GM08714 (cell line): Measurements from ENCODE around the gene RAB31.

Experiments used
- H3K4me3 ChIP-seq: fragments of 200-500 bp; sonication (Bioruptor generic); 2 replicates; pipeline ENCODE4 v1.5.1; 2014; ENCODE audit warnings: mild to moderate bottlenecking, low read length, inconsistent platforms
- ZNF274 ChIP-seq: IDR thresholded peaks from 2 replicates; pipeline ENCODE4 v1.6.1; 2012; ENCODE audit warnings: mild to moderate bottlenecking, low read depth, low read length

Gene RAB31

GRCh38 chr18:9902832-9903231 lies 194.7 kb downstream of the RAB31 start:
- no peak overlapping the region for H3K4me3 ChIP-seq
- TF ChIP-seq ZNF274, result no peak

GRCh38 chr18:9905401-9905922 lies 197.4 kb downstream of the RAB31 start:
- no peak for TF ChIP-seq ZNF274
- no peak overlapping the region for H3K4me3 ChIP-seq

GRCh38 chr18:9906481-9906880 lies 198.4 kb downstream of the RAB31 start:
- TF ChIP-seq ZNF274, result no peak

GRCh38 chr18:9907867-9908266 lies 199.8 kb downstream of the RAB31 start:
- H3K4me3 ChIP-seq, result no peak overlapping the region
- no peak for TF ChIP-seq ZNF274

More at GRCh38 chr18:9906481-9906880, 198.4 kb downstream of the RAB31 start:
- no peak overlapping the region for H3K4me3 ChIP-seq

- TF ChIP-seq ZNF274, result no peak
- H3K4me3 ChIP-seq, result no peak overlapping the region
Measured at GRCh38 chr18:9910071-9910470, 202.0 kb downstream of the RAB31 start.

GRCh38 chr18:9910661-9911060 lies 202.6 kb downstream of the RAB31 start:
- no peak for TF ChIP-seq ZNF274
- H3K4me3 ChIP-seq, result no peak overlapping the region

GRCh38 chr18:9911226-9911625 lies 203.1 kb downstream of the RAB31 start:
- no peak for TF ChIP-seq ZNF274
- H3K4me3 ChIP-seq, result no peak overlapping the region
